HG02970 (cell line): Measurements from ENCODE around the gene HTR5A.

Experiments
- ATAC-seq: cut with Tn5 transposase; IDR thresholded peaks from one replicate; pipeline ENCODE4 v1.9.1; 2021; ENCODE audit warnings: mild to moderate bottlenecking, moderate library complexity, moderate number of reproducible peaks; ENCODE audit not compliant: unreplicated experiment, low FRiP score

The HTR5A gene

GRCh38 chr7:155136619-155137243, 66.6 kb downstream of the HTR5A start:
- ATAC-seq = no peak
